H1 (cell line): Measurements from ENCODE around the gene OR6C65.

Experiments used
- CTCF ChIP-seq, 3 experiments: IDR thresholded peaks; 1 replicate in 2 of 3; 2 replicates in 1 of 3; pipeline versions ENCODE4 v1.5.1 to v1.6.1; 2011; ENCODE audit warnings: low read length in 3 of 3, mild to moderate bottlenecking in 3 of 3, inconsistent platforms in 2 of 3, low read depth in 1 of 3, moderate library complexity in 1 of 3; ENCODE audit not compliant: insufficient read depth in 1 of 3; ENCODE audit errors: control extremely low read depth in 1 of 3
- HDAC6 ChIP-seq: IDR thresholded peaks from one replicate; pipeline ENCODE4 v1.7.1; 2012; ENCODE audit warnings: low read depth, mild to moderate bottlenecking, inconsistent platforms, low read length, moderate library complexity
- POLR2AphosphoS5 ChIP-seq: IDR thresholded peaks from 2 replicates; pipeline ENCODE4 v1.6.1; 2011; ENCODE audit warnings: low read depth, low read length

- TF ChIP-seq POLR2AphosphoS5 (no peak), CTCF (IDR thresholded peaks at IDR 0.05; ENCODE audit: control extremely low read depth in 1 of 3, insufficient read depth in 1 of 3, low read depth in 1 of 3, low read length in 3 of 3) (no peak), HDAC6 (no peak)
These were observed 7.5 kb downstream of the OR6C65 start for GRCh38 chr12:55407866-55408265.
